Effector memory CD4-positive, alpha-beta T cell (primary cell): ENCODE measurements around the gene DACT2.
"Not testable (repeated sequence)": the region's sequence is repeated elsewhere in the genome, so short reads cannot be mapped to it uniquely, and the experiment has no call there.

ENCODE experiments used
- DNase-seq, 3 donors: peaks; one replicate each; pipeline ENCODE4 v3.0.0-alpha.2; 2020
- H3K27ac ChIP-seq: 2 replicates; pipeline ENCODE4 v1.7.0; 2013; ENCODE audit warnings: mild to moderate bottlenecking, low read length, moderate library complexity; ENCODE audit not compliant: insufficient read depth, poor library complexity, severe bottlenecking
- H3K27me3 ChIP-seq: replicated peaks from 2 replicates; pipeline ENCODE4 v1.7.0; 2013; ENCODE audit warnings: mild to moderate bottlenecking, low read length; ENCODE audit not compliant: insufficient read depth, control insufficient read depth, poor library complexity, severe bottlenecking
- H3K36me3 ChIP-seq: 2 replicates; pipeline ENCODE4 v1.7.0; 2013; ENCODE audit warnings: mild to moderate bottlenecking, low read length, moderate library complexity; ENCODE audit not compliant: control insufficient read depth, insufficient read depth
- H3K4me1 ChIP-seq: 2 replicates; pipeline ENCODE4 v1.7.0; 2013; ENCODE audit warnings: low read length, mild to moderate bottlenecking; ENCODE audit not compliant: control insufficient read depth, insufficient read depth, poor library complexity, severe bottlenecking
- H3K4me3 ChIP-seq: 2 replicates; pipeline ENCODE4 v1.7.0; 2013; ENCODE audit warnings: low read length, low read depth, mild to moderate bottlenecking; ENCODE audit not compliant: insufficient read depth, poor library complexity, severe bottlenecking
- H3K9me3 ChIP-seq: 2 replicates; pipeline ENCODE4 v1.7.0; 2013; ENCODE audit warnings: mild to moderate bottlenecking, low read length, moderate library complexity; ENCODE audit not compliant: control insufficient read depth

The DACT2 gene

GRCh38 chr6:168326294-168327261, 7.0 kb upstream of the DACT2 start:
- DNase-seq, result no peak
- no peaks in the 10 kb centered on the region for H3K36me3 ChIP-seq
- no peaks in the 10 kb centered on the region for H3K9me3 ChIP-seq
- no peaks in the 10 kb centered on the region for H3K27me3 ChIP-seq
- no peaks in the 10 kb centered on the region for H3K4me1 ChIP-seq
- no peak overlapping the region for H3K4me3 ChIP-seq
- H3K27ac ChIP-seq, result no peak overlapping the region

DNA sequence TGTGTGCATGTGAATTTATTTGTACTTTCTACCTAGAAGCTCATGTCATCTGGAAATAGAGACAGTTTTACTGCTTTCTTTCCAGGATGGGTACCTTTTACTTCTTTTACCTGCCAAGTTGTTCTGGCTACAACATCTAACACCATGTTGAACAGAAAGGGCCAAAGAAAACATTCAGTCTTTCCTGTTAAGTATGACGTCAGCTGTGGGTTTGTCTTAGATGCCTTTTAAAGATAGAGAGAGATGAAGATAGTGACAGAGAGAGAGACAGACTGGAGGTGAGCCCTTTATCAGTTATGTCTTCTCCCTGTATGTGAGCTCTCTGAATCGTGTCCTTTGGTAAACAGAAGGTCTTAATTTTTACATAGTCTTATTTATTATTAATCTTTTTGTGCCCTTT, 3.4 kb upstream of the DACT2 start:
- Histone ChIP-seq H3K4me1 (no peaks in the 10 kb centered on the region), H3K9me3 (no peaks in the 10 kb centered on the region), H3K27ac (no peak overlapping the region), H3K4me3 (no peak overlapping the region), H3K36me3 (no peaks in the 10 kb centered on the region), H3K27me3 (no peaks in the 10 kb centered on the region)
- no peak for DNase-seq

DNA sequence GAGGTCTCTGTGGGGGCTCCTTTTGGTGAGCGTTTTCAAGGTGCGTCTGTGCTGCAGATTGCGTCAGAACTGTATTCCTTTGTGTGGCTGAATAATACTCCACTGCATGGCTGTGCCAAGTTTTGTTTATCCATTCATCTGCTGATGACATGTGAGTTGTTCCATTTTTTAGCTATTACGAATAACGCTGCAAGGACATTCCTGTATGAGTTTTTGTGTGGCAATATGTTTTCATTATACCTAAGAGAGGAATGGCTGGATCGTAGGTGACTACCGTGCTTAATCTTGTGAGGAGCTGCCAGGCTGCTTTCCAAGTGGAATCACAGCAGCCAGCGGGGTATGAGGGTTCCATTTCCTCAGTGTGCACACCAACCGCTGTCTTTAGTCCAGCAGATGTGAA, 1.1 kb upstream of the DACT2 start:
- DNase-seq, result no peak
- Histone ChIP-seq H3K4me3 (no peak overlapping the region), H3K4me1 (no peaks in the 10 kb centered on the region), H3K36me3 (no peaks in the 10 kb centered on the region), H3K27me3 (no peaks in the 10 kb centered on the region), H3K9me3 (no peaks in the 10 kb centered on the region), H3K27ac (no peak overlapping the region)

- no peaks in the 10 kb centered on the region for H3K4me1 ChIP-seq
- no peaks in the 10 kb centered on the region for H3K27me3 ChIP-seq
- H3K4me3 ChIP-seq, result no peak overlapping the region
- H3K36me3 ChIP-seq, result no peaks in the 10 kb centered on the region
- H3K27ac ChIP-seq, result no peak overlapping the region
- H3K9me3 ChIP-seq, result no peaks in the 10 kb centered on the region
- no peak for DNase-seq
Observed at GRCh38 chr6:168318579-168319278, 848 bp downstream of the DACT2 start.

- Histone ChIP-seq H3K4me1 (no peaks in the 10 kb centered on the region), H3K36me3 (no peaks in the 10 kb centered on the region), H3K27ac (no peak overlapping the region), H3K4me3 (no peak overlapping the region), H3K9me3 (no peaks in the 10 kb centered on the region), H3K27me3 (no peaks in the 10 kb centered on the region)
- no peak for DNase-seq
Observed at GRCh38 chr6:168318090-168318489, 1.5 kb downstream of the DACT2 start.

DNA sequence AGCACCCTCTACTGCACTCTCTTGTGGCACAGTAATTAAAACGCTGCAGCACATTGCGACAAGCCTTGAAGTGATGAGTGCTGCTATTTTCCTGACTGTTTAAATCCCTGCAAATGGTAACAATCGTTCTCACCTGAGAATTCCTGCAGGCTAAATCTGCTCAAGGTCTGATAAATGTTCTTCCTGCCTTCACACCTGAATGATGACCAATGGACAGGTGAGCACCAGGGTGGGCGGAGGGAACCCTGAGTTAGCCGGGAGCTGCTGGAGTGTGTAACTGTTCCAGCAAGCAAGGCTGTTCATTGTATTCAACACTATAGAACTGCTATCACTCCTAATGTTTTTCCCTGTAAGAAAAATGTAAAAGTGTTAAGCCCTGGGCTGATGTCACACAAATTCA, 4.0 kb downstream of the DACT2 start:
- H3K4me3 ChIP-seq, result no peak overlapping the region
- no peaks in the 10 kb centered on the region for H3K4me1 ChIP-seq
- no peaks in the 10 kb centered on the region for H3K36me3 ChIP-seq
- H3K9me3 ChIP-seq, result no peaks in the 10 kb centered on the region
- H3K27ac ChIP-seq, result no peak overlapping the region
- no peaks in the 10 kb centered on the region for H3K27me3 ChIP-seq
- DNase-seq, result no peak

DNA sequence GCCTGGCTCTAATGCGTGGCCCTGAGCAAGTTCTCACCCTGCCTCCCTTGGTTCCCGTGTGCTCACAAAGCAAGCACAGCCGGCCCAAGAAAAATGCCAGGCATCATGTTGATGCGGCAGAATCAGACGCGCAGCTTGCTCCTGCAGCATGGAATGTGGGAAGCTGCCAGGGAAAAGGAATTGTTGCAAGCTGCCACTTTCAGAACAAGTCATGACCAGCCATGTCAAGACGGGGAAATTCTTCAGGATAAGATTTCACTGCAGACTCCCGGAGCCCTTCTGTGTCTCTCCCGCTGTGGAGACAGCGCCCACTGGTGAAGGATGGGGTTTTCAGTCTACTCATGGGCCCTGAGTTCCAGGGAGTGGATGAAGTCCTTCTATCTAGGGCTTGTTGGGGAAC, 4.6 kb downstream of the DACT2 start:
- Histone ChIP-seq H3K27ac (no peak overlapping the region), H3K27me3 (no peaks in the 10 kb centered on the region), H3K36me3 (no peaks in the 10 kb centered on the region), H3K9me3 (no peaks in the 10 kb centered on the region), H3K4me1 (no peaks in the 10 kb centered on the region), H3K4me3 (no peak overlapping the region)
- DNase-seq, result no peak

DNA sequence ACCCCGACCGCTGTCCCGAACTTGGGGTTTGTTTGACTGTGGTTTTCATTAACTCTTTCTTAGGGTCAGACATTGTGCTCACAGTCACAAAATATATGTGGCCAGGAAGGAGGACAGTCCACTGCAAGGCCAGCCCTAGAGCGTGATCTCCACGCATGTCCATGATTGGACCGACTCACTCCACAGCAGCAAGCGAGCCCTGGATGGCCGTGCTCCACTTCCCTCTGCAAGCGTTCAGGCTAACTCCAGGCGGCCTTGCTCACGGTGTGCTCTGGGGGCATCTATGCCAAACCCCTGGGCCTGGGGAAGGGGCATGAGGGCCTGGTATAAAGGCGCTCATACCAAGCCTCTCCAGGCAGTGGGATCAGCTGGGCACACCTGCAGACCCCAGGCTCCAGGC, 5.6 kb downstream of the DACT2 start:
- no peak for DNase-seq

GRCh38 chr6:168313431-168314011, 6.1 kb downstream of the DACT2 start:
- Histone ChIP-seq H3K27ac (no peak overlapping the region), H3K4me1 (no peaks in the 10 kb centered on the region), H3K36me3 (no peaks in the 10 kb centered on the region), H3K9me3 (no peaks in the 10 kb centered on the region), H3K27me3 (no peaks in the 10 kb centered on the region), H3K4me3 (no peak overlapping the region)
- no peak for DNase-seq

More for the DNA sequence above, 5.6 kb downstream of the DACT2 start:
- H3K9me3 ChIP-seq, result no peaks in the 10 kb centered on the region
- no peak overlapping the region for H3K27ac ChIP-seq
- H3K27me3 ChIP-seq, result no peaks in the 10 kb centered on the region
- H3K4me1 ChIP-seq, result no peaks in the 10 kb centered on the region
- no peak overlapping the region for H3K4me3 ChIP-seq
- H3K36me3 ChIP-seq, result no peaks in the 10 kb centered on the region

- H3K27ac ChIP-seq, DNase-seq, H3K9me3 ChIP-seq, H3K4me1 ChIP-seq, H3K36me3 ChIP-seq, H3K27me3 ChIP-seq, H3K4me3 ChIP-seq: not testable (repeated sequence)
Observed at GRCh38 chr6:168312125-168312507, 7.5 kb downstream of the DACT2 start.
